Measurements from ENCODE around the gene TLX3. TPM values are rescaled to one million over a fixed set of nuclear protein-coding genes. Genes with fewer than 3 reads are reported as not detected.

Gene TLX3
- total and polyA plus RNA-seq, 2 of the 4 experiments (the other 2 are of a cell fraction) = not detected

DNA sequence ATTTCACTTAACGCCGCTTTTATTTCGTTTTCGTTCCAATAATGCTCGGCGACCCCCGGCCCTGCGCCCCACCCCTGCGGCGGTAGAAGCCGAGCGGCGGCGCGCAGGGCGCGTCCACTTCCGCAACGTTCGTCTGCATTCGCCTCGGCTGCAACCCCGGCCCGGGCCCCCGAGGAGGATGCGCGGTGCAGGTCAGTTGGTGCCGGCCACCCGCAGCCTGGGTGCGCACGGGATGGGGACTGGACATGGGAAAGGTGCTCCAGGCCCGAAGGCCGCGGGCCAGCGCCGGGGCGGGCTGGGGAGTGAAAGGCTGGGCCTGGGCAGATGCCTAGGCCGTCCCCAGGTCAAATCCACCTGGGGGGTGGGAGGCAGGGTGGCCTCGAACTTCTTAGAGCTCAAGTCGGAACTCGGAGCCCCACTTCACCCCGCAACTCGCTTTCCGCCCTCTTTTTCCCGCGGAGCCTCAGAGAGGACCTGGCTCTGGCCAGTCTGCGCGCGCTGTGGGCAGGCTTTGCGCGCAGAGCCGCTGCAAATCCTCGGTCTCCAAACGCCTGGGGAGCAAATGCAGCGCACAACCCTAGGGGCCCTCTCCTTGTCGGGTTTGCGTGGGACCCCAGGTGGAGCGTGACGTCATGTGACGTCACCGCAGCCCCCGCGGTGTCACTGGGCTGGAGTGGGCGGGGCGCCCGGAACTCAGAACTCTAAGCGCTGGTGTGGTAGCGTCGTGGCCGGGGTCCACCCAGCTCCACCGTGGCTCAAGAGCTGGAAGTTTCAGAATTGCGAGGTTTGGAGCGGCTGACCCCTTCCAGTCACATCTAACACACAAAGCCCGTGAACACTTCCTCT is 3.3 kb downstream of the TLX3 start:
- Histone ChIP-seq H2BK15ac (ENCODE audit: low read depth, low read length) (no peak overlapping the region), H3K4me1 (ENCODE audit: control insufficient read depth, insufficient read depth, low read length) (peaks cover 3% of the 10 kb centered on the region; the same call in 1 of the 2 replicates), H2AFZ (replicated peaks; ENCODE audit: low read length, poor library complexity) (peak overlapping the region; percentile 21), H3K9ac (ENCODE audit: low read depth, low read length) (no peak overlapping the region), H3K56ac (ENCODE audit: extremely low read depth, insufficient read depth, low read length) (no peak overlapping the region), H4K8ac (ENCODE audit: low read depth in 2 of 2, low read length in 2 of 2) (no peak overlapping the region), H3K23ac (ENCODE audit: low read depth, low read length) (no peak overlapping the region), H4K91ac (ENCODE audit: insufficient read depth, low read depth, low read length) (no peak overlapping the region), H2BK120ac (ENCODE audit: low read depth, low read length) (no peak overlapping the region), H3K4ac (ENCODE audit: low read depth, low read length) (no peak overlapping the region), H2BK20ac (ENCODE audit: low read depth, low read length) (no peak overlapping the region), H4K5ac (ENCODE audit: low read depth, low read length) (no peak overlapping the region), H3K4me2 (ENCODE audit: low read depth, low read length) (no peak overlapping the region; the same call in 1 of the 2 replicates), H3K9me1 (ENCODE audit: insufficient read depth, low read length) (no peaks in the 10 kb centered on the region), H4K20me1 (ENCODE audit: insufficient read depth, low read length) (peaks cover 12% of the 10 kb centered on the region), H3K9me3 (ENCODE audit: control insufficient read depth, insufficient read depth, low read length) (peaks cover 21% of the 10 kb centered on the region), H2BK5ac (ENCODE audit: low read depth, low read length, poor library complexity, severe bottlenecking) (no peak overlapping the region), H3K27ac (ENCODE audit: insufficient read depth, low read length) (no peak overlapping the region), H3K36me3 (ENCODE audit: control insufficient read depth, insufficient read depth, low read length) (no peaks in the 10 kb centered on the region), H3K79me1 (ENCODE audit: low read depth in 1 of 2, low read length in 2 of 2) (no peaks in the 10 kb centered on the region), H3K14ac (replicated peaks; ENCODE audit: low read depth, low read length) (no peak overlapping the region), H2AK9ac (replicated peaks; ENCODE audit: low read depth, low read length, poor library complexity) (no peak overlapping the region), H3K27me3 (ENCODE audit: control insufficient read depth, insufficient read depth, low read length) (peaks cover 99% of the 10 kb centered on the region), H3K18ac (ENCODE audit: low read depth, low read length) (no peak overlapping the region), H3K4me3 (ENCODE audit: insufficient read depth, low read depth, low read length) (no peak overlapping the region; the same call in 1 of the 2 replicates), H2AK5ac (ENCODE audit: low read depth, low read length) (no peak overlapping the region)
- intact Hi-C loops (cut with micrococcal nuclease) (no loop called here), in situ Hi-C loops (cut with MboI; ENCODE audit: low sequenced_read_pairs) (no loop called here), dilution Hi-C loops (cut with HindIII; ENCODE audit: low sequenced_read_pairs, unreplicated experiment) (no loop called here)
- no peak for TF ChIP-seq NFE2L2 (IDR thresholded peaks at IDR 0.05; ENCODE audit: low read depth, low read length)
- TF ChIP-seq FOS (IDR thresholded peaks at IDR 0.05; ENCODE audit: low read depth, low read length) = no peak
- TF ChIP-seq RFX5 (IDR thresholded peaks at IDR 0.05; ENCODE audit: low read depth, low read length) = no peak
- TF ChIP-seq, protein P1, sequence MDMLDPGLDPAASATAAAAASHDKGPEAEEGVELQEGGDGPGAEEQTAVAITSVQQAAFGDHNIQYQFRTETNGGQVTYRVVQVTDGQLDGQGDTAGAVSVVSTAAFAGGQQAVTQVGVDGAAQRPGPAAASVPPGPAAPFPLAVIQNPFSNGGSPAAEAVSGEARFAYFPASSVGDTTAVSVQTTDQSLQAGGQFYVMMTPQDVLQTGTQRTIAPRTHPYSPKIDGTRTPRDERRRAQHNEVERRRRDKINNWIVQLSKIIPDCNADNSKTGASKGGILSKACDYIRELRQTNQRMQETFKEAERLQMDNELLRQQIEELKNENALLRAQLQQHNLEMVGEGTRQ (IDR thresholded peaks at IDR 0.05; ENCODE audit: low read depth, low read length) = no peak
- no peak for TF ChIP-seq MAFK (IDR thresholded peaks at IDR 0.05; ENCODE audit: low read depth, low read length)
- TF ChIP-seq, protein P2, sequence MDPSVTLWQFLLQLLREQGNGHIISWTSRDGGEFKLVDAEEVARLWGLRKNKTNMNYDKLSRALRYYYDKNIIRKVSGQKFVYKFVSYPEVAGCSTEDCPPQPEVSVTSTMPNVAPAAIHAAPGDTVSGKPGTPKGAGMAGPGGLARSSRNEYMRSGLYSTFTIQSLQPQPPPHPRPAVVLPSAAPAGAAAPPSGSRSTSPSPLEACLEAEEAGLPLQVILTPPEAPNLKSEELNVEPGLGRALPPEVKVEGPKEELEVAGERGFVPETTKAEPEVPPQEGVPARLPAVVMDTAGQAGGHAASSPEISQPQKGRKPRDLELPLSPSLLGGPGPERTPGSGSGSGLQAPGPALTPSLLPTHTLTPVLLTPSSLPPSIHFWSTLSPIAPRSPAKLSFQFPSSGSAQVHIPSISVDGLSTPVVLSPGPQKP (IDR thresholded peaks at IDR 0.05; ENCODE audit: borderline replicate concordance, low read depth, low read length) = no peak
- no peak for TF ChIP-seq RCOR1 (IDR thresholded peaks at IDR 0.05; ENCODE audit: insufficient replicate concordance, low read length)
- no peak for TF ChIP-seq BHLHE40 (IDR thresholded peaks at IDR 0.05; ENCODE audit: low read depth, low read length)
- TF ChIP-seq, protein P3, sequence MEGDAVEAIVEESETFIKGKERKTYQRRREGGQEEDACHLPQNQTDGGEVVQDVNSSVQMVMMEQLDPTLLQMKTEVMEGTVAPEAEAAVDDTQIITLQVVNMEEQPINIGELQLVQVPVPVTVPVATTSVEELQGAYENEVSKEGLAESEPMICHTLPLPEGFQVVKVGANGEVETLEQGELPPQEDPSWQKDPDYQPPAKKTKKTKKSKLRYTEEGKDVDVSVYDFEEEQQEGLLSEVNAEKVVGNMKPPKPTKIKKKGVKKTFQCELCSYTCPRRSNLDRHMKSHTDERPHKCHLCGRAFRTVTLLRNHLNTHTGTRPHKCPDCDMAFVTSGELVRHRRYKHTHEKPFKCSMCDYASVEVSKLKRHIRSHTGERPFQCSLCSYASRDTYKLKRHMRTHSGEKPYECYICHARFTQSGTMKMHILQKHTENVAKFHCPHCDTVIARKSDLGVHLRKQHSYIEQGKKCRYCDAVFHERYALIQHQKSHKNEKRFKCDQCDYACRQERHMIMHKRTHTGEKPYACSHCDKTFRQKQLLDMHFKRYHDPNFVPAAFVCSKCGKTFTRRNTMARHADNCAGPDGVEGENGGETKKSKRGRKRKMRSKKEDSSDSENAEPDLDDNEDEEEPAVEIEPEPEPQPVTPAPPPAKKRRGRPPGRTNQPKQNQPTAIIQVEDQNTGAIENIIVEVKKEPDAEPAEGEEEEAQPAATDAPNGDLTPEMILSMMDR (conservative IDR thresholded peaks at IDR 0.05; ENCODE audit: low read depth, low read length) = no peak
- POLR2A ChIA-PET (ENCODE audit: unreplicated experiment) = no interaction called here
- CTCF ChIA-PET = no interaction called here
- ATAC-seq (ENCODE audit: low read depth) (no peak), DNase-seq (no peak)
- no TSS peak for BruUV-seq (replicated peaks)
- WGBS, 2 experiments (ENCODE audit: extremely low coverage in 2 of 2, insufficient read length in 1 of 2) = 3% methylated on average over 43 of the region's 74 CpGs; no CpG with 5 or more reads in 1 of the 2 experiments
